IMR-90 (cell line): Measurements from ENCODE around the gene RAP2A. TPM values are rescaled to one million over a fixed set of nuclear protein-coding genes. Genes with fewer than 3 reads are reported as not detected.

ENCODE experiments used
- ATAC-seq: fragments of 200-7000 bp; cut with Tn5 transposase; 2 replicates; pipeline ENCODE4 v1.9.1; 2020; ENCODE audit warnings: low read depth, mild to moderate bottlenecking, moderate library complexity
- BruUV-seq: library from RNA; stranded (reverse); fragments of 400-500 nt; replicated peaks from 2 replicates; lab custom pipeline; 2021; lab: Mats Ljungman, UMichigan
- CTCF ChIA-PET: fragments of 300-600 bp; formaldehyde crosslinking; extraction: SDS; loops from one replicate; lab custom pipeline; 2021; ENCODE audit warnings: antibody characterized with exemption; lab: Yijun Ruan, JAX
- POLR2A ChIA-PET: fragments of 300-600 bp; sonication (Branson Sonifier 250); formaldehyde crosslinking; loops from one replicate; lab custom pipeline; 2022; ENCODE audit warnings: antibody characterized with exemption; ENCODE audit not compliant: unreplicated experiment; lab: Charles Lee
- DNase-seq: peaks from one replicate; pipeline ENCODE4 v3.0.0; 2013
- H2AFZ ChIP-seq: replicated peaks from 2 replicates; pipeline ENCODE3; 2013; ENCODE audit warnings: low read length, mild to moderate bottlenecking; ENCODE audit not compliant: poor library complexity
- H2AK5ac ChIP-seq: 2 replicates; pipeline ENCODE4 v1.6.1; 2013; ENCODE audit warnings: low read depth, low read length, inconsistent platforms
- H2AK9ac ChIP-seq: replicated peaks from 2 replicates; pipeline ENCODE3; 2013; ENCODE audit warnings: mild to moderate bottlenecking, low read depth, low read length, moderate library complexity; ENCODE audit not compliant: poor library complexity
- H2BK120ac ChIP-seq: 2 replicates; pipeline ENCODE4 v1.6.1; 2013; ENCODE audit warnings: low read depth, low read length, inconsistent platforms
- H2BK15ac ChIP-seq: 3 replicates; pipeline ENCODE4 v1.6.1; 2013; ENCODE audit warnings: low read depth, low read length, inconsistent platforms
- H2BK20ac ChIP-seq: 2 replicates; pipeline ENCODE4 v1.6.1; 2013; ENCODE audit warnings: low read depth, mild to moderate bottlenecking, inconsistent platforms, low read length, moderate library complexity
- H2BK5ac ChIP-seq: 2 replicates; pipeline ENCODE4 v1.6.1; 2013; ENCODE audit warnings: mild to moderate bottlenecking, low read depth, low read length, inconsistent platforms; ENCODE audit not compliant: poor library complexity, severe bottlenecking
- H3K14ac ChIP-seq: replicated peaks from 2 replicates; pipeline ENCODE4 v1.6.1; 2013; ENCODE audit warnings: low read depth, low read length, inconsistent platforms
- H3K18ac ChIP-seq: 2 replicates; pipeline ENCODE4 v1.6.1; 2013; ENCODE audit warnings: low read depth, low read length, control low read depth
- H3K23ac ChIP-seq: 2 replicates; pipeline ENCODE4 v1.6.1; 2013; ENCODE audit warnings: low read depth, low read length, inconsistent platforms
- H3K27ac ChIP-seq: 2 replicates; pipeline ENCODE4 v1.5.1; 2013; ENCODE audit warnings: mild to moderate bottlenecking, control low read depth, low read length; ENCODE audit not compliant: insufficient read depth
- H3K27me3 ChIP-seq: 2 replicates; pipeline ENCODE4 v1.6.1; 2013; ENCODE audit warnings: low read length; ENCODE audit not compliant: control insufficient read depth, insufficient read depth
- H3K36me3 ChIP-seq: 2 replicates; pipeline ENCODE4 v1.6.1; 2013; ENCODE audit warnings: low read length, mixed read lengths; ENCODE audit not compliant: control insufficient read depth, insufficient read depth
- H3K4ac ChIP-seq: 2 replicates; pipeline ENCODE4 v1.6.1; 2013; ENCODE audit warnings: low read depth, low read length, inconsistent platforms
- H3K4me1 ChIP-seq: 2 replicates; pipeline ENCODE4 v1.6.1; 2013; ENCODE audit warnings: low read length, mixed read lengths; ENCODE audit not compliant: control insufficient read depth, insufficient read depth
- H3K4me2 ChIP-seq: 2 replicates; pipeline ENCODE4 v1.6.1; 2013; ENCODE audit warnings: low read depth, mild to moderate bottlenecking, control low read depth, low read length, moderate library complexity
- H3K4me3 ChIP-seq: 2 replicates; pipeline ENCODE4 v1.5.1; 2013; ENCODE audit warnings: low read depth, mild to moderate bottlenecking, control low read depth, low read length, moderate library complexity; ENCODE audit not compliant: insufficient read depth
- H3K56ac ChIP-seq: 2 replicates; pipeline ENCODE4 v1.6.1; 2013; ENCODE audit warnings: low read length, inconsistent platforms; ENCODE audit not compliant: insufficient read depth; ENCODE audit errors: extremely low read depth
- H3K79me1 ChIP-seq, 2 experiments: 2 replicates each; pipeline ENCODE4 v1.6.1; 2013; ENCODE audit warnings: low read length in 2 of 2, inconsistent platforms in 1 of 2, low read depth in 1 of 2
- H3K9ac ChIP-seq: 2 replicates; pipeline ENCODE4 v1.6.1; 2013; ENCODE audit warnings: low read depth, low read length, control low read depth
- H3K9me1 ChIP-seq: 2 replicates; pipeline ENCODE4 v1.6.1; 2013; ENCODE audit warnings: low read length, inconsistent platforms; ENCODE audit not compliant: insufficient read depth
- H3K9me3 ChIP-seq: 2 replicates; pipeline ENCODE4 v1.6.1; 2013; ENCODE audit warnings: low read length; ENCODE audit not compliant: control insufficient read depth, insufficient read depth
- H4K20me1 ChIP-seq: 2 replicates; pipeline ENCODE4 v1.6.1; 2013; ENCODE audit warnings: low read length, inconsistent platforms; ENCODE audit not compliant: insufficient read depth
- H4K5ac ChIP-seq: 2 replicates; pipeline ENCODE4 v1.6.1; 2013; ENCODE audit warnings: mild to moderate bottlenecking, low read depth, low read length, control low read depth
- H4K8ac ChIP-seq, 2 experiments: 2 replicates each; pipeline ENCODE4 v1.6.1; 2013; ENCODE audit warnings: low read depth in 2 of 2, low read length in 2 of 2, control low read depth in 1 of 2, inconsistent platforms in 1 of 2
- H4K91ac ChIP-seq: 2 replicates; pipeline ENCODE4 v1.6.1; 2013; ENCODE audit warnings: low read depth, low read length, inconsistent platforms; ENCODE audit not compliant: insufficient read depth
- BHLHE40 ChIP-seq: fragments of 150-350 bp; IDR thresholded peaks from 2 replicates; pipeline ENCODE4 v1.6.1; 2016; ENCODE audit warnings: mild to moderate bottlenecking, low read depth, low read length
- CEBPB ChIP-seq: IDR thresholded peaks from 2 replicates; pipeline ENCODE4 v1.6.1; 2012; ENCODE audit warnings: low read depth, low read length, improper control_type of control experiment
- CHD1 ChIP-seq: IDR thresholded peaks from 2 replicates; pipeline ENCODE4 v1.6.1; 2012; ENCODE audit warnings: low read depth, low read length, improper control_type of control experiment
- FOS ChIP-seq: fragments of 150-350 bp; IDR thresholded peaks from 2 replicates; pipeline ENCODE4 v1.6.1; 2016; ENCODE audit warnings: low read depth, low read length
- MAFK ChIP-seq: IDR thresholded peaks from 2 replicates; pipeline ENCODE4 v1.6.1; 2012; ENCODE audit warnings: low read depth, low read length, improper control_type of control experiment
- MAZ ChIP-seq: IDR thresholded peaks from 2 replicates; pipeline ENCODE4 v1.6.1; 2012; ENCODE audit warnings: low read depth, mild to moderate bottlenecking, low read length, improper control_type of control experiment, moderate library complexity, borderline replicate concordance
- MXI1 ChIP-seq: IDR thresholded peaks from 2 replicates; pipeline ENCODE4 v1.6.1; 2012; ENCODE audit warnings: low read depth, mild to moderate bottlenecking, low read length, moderate library complexity, borderline replicate concordance
- NFE2L2 ChIP-seq: fragments of 150-350 bp; IDR thresholded peaks from 2 replicates; pipeline ENCODE4 v1.6.1; 2016; ENCODE audit warnings: low read depth, mild to moderate bottlenecking, low read length
- POLR2A ChIP-seq: IDR thresholded peaks from 2 replicates; pipeline ENCODE4 v1.6.1; 2012; ENCODE audit warnings: mild to moderate bottlenecking, low read depth, low read length
- RAD21 ChIP-seq: IDR thresholded peaks from 2 replicates; pipeline ENCODE4 v1.6.1; 2012; ENCODE audit warnings: low read length, improper control_type of control experiment
- RCOR1 ChIP-seq: IDR thresholded peaks from 2 replicates; pipeline ENCODE4 v1.6.1; 2012; ENCODE audit warnings: mild to moderate bottlenecking, low read length, improper control_type of control experiment; ENCODE audit not compliant: insufficient replicate concordance
- SMC3 ChIP-seq: fragments of 150-350 bp; IDR thresholded peaks from 2 replicates; pipeline ENCODE4 v1.6.1; 2016; ENCODE audit warnings: low read depth, mild to moderate bottlenecking, antibody characterized with exemption, low read length, moderate library complexity
- WGBS, 2 experiments: methylation state at CpG; one replicate each; pipeline versions ENCODE4 v1.1.5 to v1.1.7; 2013; ENCODE audit warnings: missing lambda C conversion rate in 2 of 2; ENCODE audit not compliant: insufficient read length in 1 of 2; ENCODE audit errors: extremely low coverage in 2 of 2; 5-methylcytosine and 5-hydroxymethylcytosine counted together
- dilution Hi-C: fragments of 300-500 bp; cut with HindIII; formaldehyde crosslinking; loops from one replicate; pipeline ENCODE4 v1.14.3; 2018; ENCODE audit warnings: low sequenced_read_pairs; ENCODE audit not compliant: unreplicated experiment
- in situ Hi-C: fragments of 300-500 bp; cut with MboI; formaldehyde crosslinking; loops from 3 replicates; pipeline ENCODE4 v1.14.3; 2019; ENCODE audit warnings: low sequenced_read_pairs, inconsistent platforms, mixed read lengths
- intact Hi-C: fragments of 100-400 bp; cut with micrococcal nuclease; formaldehyde crosslinking; loops from 2 replicates; pipeline ENCODE4 v1.10.0; 2022
- polyA plus RNA-seq, 3 experiments: library from polyadenylated mRNA; depleted of rRNA; stranded (reverse); fragments of >200 nt; gene quantifications; 2 replicates each; pipeline ENCODE4 v1.2.3, GENCODE V29; 2012; ENCODE audit warnings: low replicate concordance in 1 of 3
- total RNA-seq: library from RNA; depleted of rRNA; stranded (reverse); fragments of >200 nt; gene quantifications from 2 replicates; pipeline ENCODE4 v1.2.3, GENCODE V29; 2012
- TF ChIP-seq, protein P1 (sequence below): fragments of 150-350 bp; IDR thresholded peaks from 2 replicates; pipeline ENCODE4 v1.6.1; 2017; ENCODE audit warnings: mild to moderate bottlenecking, antibody characterized with exemption, low read length, low read depth
- TF ChIP-seq, protein P2 (sequence below): fragments of 150-350 bp; IDR thresholded peaks from 2 replicates; pipeline ENCODE4 v1.6.1; 2016; ENCODE audit warnings: low read depth, mild to moderate bottlenecking, low read length, moderate library complexity, borderline replicate concordance
- TF ChIP-seq, protein P3 (sequence below): conservative IDR thresholded peaks from 2 replicates; pipeline ENCODE4 v1.5.1; 2012; ENCODE audit warnings: mild to moderate bottlenecking, low read depth, low read length, improper control_type of control experiment

Gene RAP2A
- total and polyA plus RNA-seq, 2 of the 4 experiments (the other 2 are of a cell fraction), result 6.4 to 21.0 TPM

DNA sequence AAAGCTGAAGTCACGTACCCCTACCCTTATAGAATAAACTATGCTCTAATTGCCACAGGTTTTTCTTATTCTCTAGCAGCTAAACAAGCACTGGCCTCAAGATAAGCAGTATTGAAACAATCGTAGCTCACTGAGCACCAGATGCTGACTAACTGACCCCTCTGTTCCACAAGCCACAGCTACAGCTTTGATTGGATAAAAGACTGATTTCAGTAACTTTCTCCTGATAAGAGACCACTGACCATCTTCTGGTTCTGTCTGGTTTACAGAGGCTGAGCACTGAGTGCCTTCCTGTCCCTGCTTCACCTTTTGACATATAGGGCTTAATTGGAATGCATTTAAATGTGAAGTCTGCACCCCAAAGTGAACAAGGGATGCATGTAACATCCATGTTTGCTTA, 8.4 kb upstream of the RAP2A start:
- intact Hi-C loops (no loop called here), dilution Hi-C loops (no loop called here), in situ Hi-C loops (no loop called here)
- Histone ChIP-seq H3K36me3 (no peaks in the 10 kb centered on the region), H2BK5ac (no peak overlapping the region), H2AK5ac (no peak overlapping the region), H2AFZ (no peak overlapping the region), H4K91ac (no peak overlapping the region), H3K4ac (no peak overlapping the region), H3K79me1 (peaks cover 0 to 6% of the 10 kb centered on the region in 2 experiments; a peak in 1 of 4 replicates), H3K27me3 (no peaks in the 10 kb centered on the region), H3K23ac (no peak overlapping the region), H3K4me1 (peaks cover 2% of the 10 kb centered on the region; the same call in 1 of the 2 replicates), H3K27ac (no peak overlapping the region), H2BK15ac (no peak overlapping the region), H3K9me1 (no peaks in the 10 kb centered on the region; the same call in 1 of the 2 replicates), H4K5ac (no peak overlapping the region), H3K18ac (no peak overlapping the region), H4K20me1 (no peaks in the 10 kb centered on the region), H2BK20ac (no peak overlapping the region), H3K4me3 (no peak overlapping the region), H2AK9ac (no peak overlapping the region), H3K4me2 (no peak overlapping the region), H4K8ac (no peak overlapping the region), H3K14ac (no peak overlapping the region), H3K56ac (no peak overlapping the region), H3K9me3 (no peaks in the 10 kb centered on the region), H2BK120ac (no peak overlapping the region), H3K9ac (no peak overlapping the region)
- 43% methylated on average over 1 of the region's 2 CpGs; no CpG with 5 or more reads in 1 of the 2 experiments for WGBS, 2 experiments
- TF ChIP-seq, protein P1, sequence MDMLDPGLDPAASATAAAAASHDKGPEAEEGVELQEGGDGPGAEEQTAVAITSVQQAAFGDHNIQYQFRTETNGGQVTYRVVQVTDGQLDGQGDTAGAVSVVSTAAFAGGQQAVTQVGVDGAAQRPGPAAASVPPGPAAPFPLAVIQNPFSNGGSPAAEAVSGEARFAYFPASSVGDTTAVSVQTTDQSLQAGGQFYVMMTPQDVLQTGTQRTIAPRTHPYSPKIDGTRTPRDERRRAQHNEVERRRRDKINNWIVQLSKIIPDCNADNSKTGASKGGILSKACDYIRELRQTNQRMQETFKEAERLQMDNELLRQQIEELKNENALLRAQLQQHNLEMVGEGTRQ, result no peak
- TF ChIP-seq RCOR1, result no peak
- no peak for TF ChIP-seq CHD1
- no peak for TF ChIP-seq RAD21
- TF ChIP-seq, protein P2, sequence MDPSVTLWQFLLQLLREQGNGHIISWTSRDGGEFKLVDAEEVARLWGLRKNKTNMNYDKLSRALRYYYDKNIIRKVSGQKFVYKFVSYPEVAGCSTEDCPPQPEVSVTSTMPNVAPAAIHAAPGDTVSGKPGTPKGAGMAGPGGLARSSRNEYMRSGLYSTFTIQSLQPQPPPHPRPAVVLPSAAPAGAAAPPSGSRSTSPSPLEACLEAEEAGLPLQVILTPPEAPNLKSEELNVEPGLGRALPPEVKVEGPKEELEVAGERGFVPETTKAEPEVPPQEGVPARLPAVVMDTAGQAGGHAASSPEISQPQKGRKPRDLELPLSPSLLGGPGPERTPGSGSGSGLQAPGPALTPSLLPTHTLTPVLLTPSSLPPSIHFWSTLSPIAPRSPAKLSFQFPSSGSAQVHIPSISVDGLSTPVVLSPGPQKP, result no peak
- TF ChIP-seq, protein P3, sequence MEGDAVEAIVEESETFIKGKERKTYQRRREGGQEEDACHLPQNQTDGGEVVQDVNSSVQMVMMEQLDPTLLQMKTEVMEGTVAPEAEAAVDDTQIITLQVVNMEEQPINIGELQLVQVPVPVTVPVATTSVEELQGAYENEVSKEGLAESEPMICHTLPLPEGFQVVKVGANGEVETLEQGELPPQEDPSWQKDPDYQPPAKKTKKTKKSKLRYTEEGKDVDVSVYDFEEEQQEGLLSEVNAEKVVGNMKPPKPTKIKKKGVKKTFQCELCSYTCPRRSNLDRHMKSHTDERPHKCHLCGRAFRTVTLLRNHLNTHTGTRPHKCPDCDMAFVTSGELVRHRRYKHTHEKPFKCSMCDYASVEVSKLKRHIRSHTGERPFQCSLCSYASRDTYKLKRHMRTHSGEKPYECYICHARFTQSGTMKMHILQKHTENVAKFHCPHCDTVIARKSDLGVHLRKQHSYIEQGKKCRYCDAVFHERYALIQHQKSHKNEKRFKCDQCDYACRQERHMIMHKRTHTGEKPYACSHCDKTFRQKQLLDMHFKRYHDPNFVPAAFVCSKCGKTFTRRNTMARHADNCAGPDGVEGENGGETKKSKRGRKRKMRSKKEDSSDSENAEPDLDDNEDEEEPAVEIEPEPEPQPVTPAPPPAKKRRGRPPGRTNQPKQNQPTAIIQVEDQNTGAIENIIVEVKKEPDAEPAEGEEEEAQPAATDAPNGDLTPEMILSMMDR, result no peak
- TF ChIP-seq POLR2A, result no peak
- TF ChIP-seq SMC3, result no peak
- TF ChIP-seq MAFK, result no peak
- no peak for TF ChIP-seq MXI1
- no peak for TF ChIP-seq MAZ
- TF ChIP-seq NFE2L2, result no peak
- TF ChIP-seq FOS, result no peak
- no peak for TF ChIP-seq CEBPB
- TF ChIP-seq BHLHE40, result no peak
- DNase-seq, result peak; percentile 19
- no TSS peak for BruUV-seq
- ATAC-seq, result no peak
- POLR2A ChIA-PET, result no interaction called here
- CTCF ChIA-PET, result no interaction called here
